MM.1S (cell line): ENCODE data around the gene EEPD1.

Experiments
- DNase-seq: peaks from one replicate; pipeline ENCODE4 v3.0.0-alpha.2; 2015
- H2AFZ ChIP-seq: fragments of 300-600 bp; sonication (generic); 2 replicates; pipeline ENCODE4 v1.6.0; 2016; ENCODE audit warnings: antibody characterized with exemption, low read length
- H3F3A ChIP-seq: fragments of 300-600 bp; sonication (generic); 2 replicates; pipeline ENCODE4 v1.6.1; 2016; ENCODE audit warnings: mild to moderate bottlenecking, antibody characterized with exemption, low read length, moderate library complexity, mixed read lengths; ENCODE audit not compliant: insufficient read depth
- H3K27ac ChIP-seq: fragments of 300-600 bp; sonication (generic); 2 replicates; pipeline ENCODE4 v1.5.1; 2016; ENCODE audit warnings: mild to moderate bottlenecking, low read length
- H3K27me3 ChIP-seq: fragments of 300-600 bp; sonication (generic); replicated peaks from 2 replicates; pipeline ENCODE4 v1.6.0; 2016; ENCODE audit warnings: low read length; ENCODE audit not compliant: insufficient read depth
- H3K36me3 ChIP-seq: fragments of 300-600 bp; sonication (generic); replicated peaks from 2 replicates; pipeline ENCODE4 v1.6.1; 2016; ENCODE audit warnings: mild to moderate bottlenecking, low read length, mixed read lengths; ENCODE audit not compliant: insufficient read depth
- H3K4me1 ChIP-seq: fragments of 300-600 bp; sonication (generic); 2 replicates; pipeline ENCODE4 v1.6.1; 2016; ENCODE audit warnings: low read length, mixed read lengths
- H3K4me2 ChIP-seq: fragments of 300-600 bp; sonication (generic); 2 replicates; pipeline ENCODE4 v1.6.0; 2016; ENCODE audit warnings: low read depth, low read length
- H3K4me3 ChIP-seq: fragments of 300-600 bp; sonication (generic); 2 replicates; pipeline ENCODE4 v1.5.1; 2016; ENCODE audit warnings: low read length, mixed read lengths
- H3K79me2 ChIP-seq: fragments of 300-600 bp; sonication (generic); 2 replicates; pipeline ENCODE4 v1.6.1; 2016; ENCODE audit warnings: mixed run types, low read length, mixed read lengths
- H3K9ac ChIP-seq: fragments of 300-600 bp; sonication (generic); 2 replicates; pipeline ENCODE4 v1.6.1; 2016; ENCODE audit warnings: low read length, mixed read lengths
- H3K9me2 ChIP-seq: fragments of 300-600 bp; sonication (generic); replicated peaks from 2 replicates; pipeline ENCODE4 v1.6.1; 2016; ENCODE audit warnings: mild to moderate bottlenecking, low read length, mixed read lengths; ENCODE audit not compliant: insufficient read depth
- H3K9me3 ChIP-seq: fragments of 300-600 bp; sonication (generic); replicated peaks from 2 replicates; pipeline ENCODE4 v1.6.1; 2016; ENCODE audit warnings: mild to moderate bottlenecking, low read length, mixed read lengths; ENCODE audit not compliant: insufficient read depth
- H4K20me1 ChIP-seq: fragments of 300-600 bp; sonication (generic); 2 replicates; pipeline ENCODE4 v1.6.1; 2016; ENCODE audit warnings: mild to moderate bottlenecking, low read length, moderate library complexity, mixed read lengths; ENCODE audit not compliant: insufficient read depth
- EZH2 ChIP-seq: fragments of 300-600 bp; sonication (generic); optimal IDR thresholded peaks from 2 replicates; pipeline ENCODE3; 2017; ENCODE audit warnings: low read depth, mild to moderate bottlenecking, antibody characterized with exemption, low read length, mixed read lengths
- EZH2phosphoT487 ChIP-seq: fragments of 300-600 bp; sonication (generic); IDR thresholded peaks from 2 replicates; pipeline ENCODE4 v1.6.1; 2018; ENCODE audit warnings: antibody characterized with exemption, low read length
- TF ChIP-seq, protein P1 (sequence below): fragments of 300-600 bp; sonication (generic); IDR thresholded peaks from 2 replicates; pipeline ENCODE4 v1.5.1; 2016; ENCODE audit warnings: antibody characterized with exemption, low read length, mixed read lengths

Gene EEPD1

DNA sequence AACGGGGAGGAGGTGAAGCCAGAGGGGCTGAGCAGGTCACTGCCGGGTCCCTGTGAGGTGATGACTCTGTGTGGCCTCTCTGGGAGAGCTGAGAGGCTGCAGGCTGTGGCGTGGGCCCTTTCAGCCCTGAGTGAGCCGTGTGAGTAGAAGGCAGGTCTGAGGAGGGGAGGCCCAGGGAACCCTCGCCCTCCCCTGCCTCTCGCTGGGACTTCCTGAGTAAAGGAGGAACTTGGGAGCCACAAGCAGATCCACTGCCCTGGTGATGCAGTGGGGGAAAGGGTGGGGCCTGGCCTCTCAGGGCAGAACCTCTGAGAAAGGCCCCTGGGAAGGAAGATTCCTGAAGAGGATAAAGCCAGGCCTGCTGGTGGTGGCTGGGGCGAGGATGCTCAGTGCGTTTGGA lies 22.8 kb downstream of the EEPD1 start:
- no peaks in the 10 kb centered on the region for H3F3A ChIP-seq
- H3K9me2 ChIP-seq = no peaks in the 10 kb centered on the region
- H3K4me2 ChIP-seq = no peak overlapping the region
- H3K9ac ChIP-seq = no peak overlapping the region
- no peak for DNase-seq
- H2AFZ ChIP-seq = no peak overlapping the region
- no peaks in the 10 kb centered on the region for H4K20me1 ChIP-seq
- no peak overlapping the region for H3K27ac ChIP-seq
- H3K4me3 ChIP-seq = no peak overlapping the region
- H3K79me2 ChIP-seq = no peaks in the 10 kb centered on the region
- TF ChIP-seq, protein P1, sequence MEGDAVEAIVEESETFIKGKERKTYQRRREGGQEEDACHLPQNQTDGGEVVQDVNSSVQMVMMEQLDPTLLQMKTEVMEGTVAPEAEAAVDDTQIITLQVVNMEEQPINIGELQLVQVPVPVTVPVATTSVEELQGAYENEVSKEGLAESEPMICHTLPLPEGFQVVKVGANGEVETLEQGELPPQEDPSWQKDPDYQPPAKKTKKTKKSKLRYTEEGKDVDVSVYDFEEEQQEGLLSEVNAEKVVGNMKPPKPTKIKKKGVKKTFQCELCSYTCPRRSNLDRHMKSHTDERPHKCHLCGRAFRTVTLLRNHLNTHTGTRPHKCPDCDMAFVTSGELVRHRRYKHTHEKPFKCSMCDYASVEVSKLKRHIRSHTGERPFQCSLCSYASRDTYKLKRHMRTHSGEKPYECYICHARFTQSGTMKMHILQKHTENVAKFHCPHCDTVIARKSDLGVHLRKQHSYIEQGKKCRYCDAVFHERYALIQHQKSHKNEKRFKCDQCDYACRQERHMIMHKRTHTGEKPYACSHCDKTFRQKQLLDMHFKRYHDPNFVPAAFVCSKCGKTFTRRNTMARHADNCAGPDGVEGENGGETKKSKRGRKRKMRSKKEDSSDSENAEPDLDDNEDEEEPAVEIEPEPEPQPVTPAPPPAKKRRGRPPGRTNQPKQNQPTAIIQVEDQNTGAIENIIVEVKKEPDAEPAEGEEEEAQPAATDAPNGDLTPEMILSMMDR = no peak
- TF ChIP-seq EZH2phosphoT487 = no peak
- no peak for TF ChIP-seq EZH2
- no peaks in the 10 kb centered on the region for H3K36me3 ChIP-seq
- no peaks in the 10 kb centered on the region for H3K4me1 ChIP-seq
- no peaks in the 10 kb centered on the region for H3K9me3 ChIP-seq
- H3K27me3 ChIP-seq = no peaks in the 10 kb centered on the region

DNA sequence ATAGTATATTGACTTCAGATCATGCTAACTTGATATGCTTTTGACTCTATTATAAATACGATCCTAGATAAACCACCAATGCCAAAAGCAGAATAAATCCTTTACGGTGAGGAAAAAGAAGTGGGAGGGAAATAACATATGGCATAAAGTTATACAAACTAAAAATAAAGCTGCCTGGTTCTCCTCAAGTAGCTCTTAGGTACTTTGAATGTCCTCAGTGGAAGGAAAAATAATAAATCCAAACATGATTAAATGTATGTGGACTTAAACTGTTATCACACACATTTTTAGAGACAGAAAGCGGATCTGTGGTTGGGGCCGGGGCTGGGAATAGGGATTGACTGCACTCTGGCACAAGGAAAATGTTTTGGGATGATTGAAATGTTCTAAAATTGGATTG lies 23.6 kb downstream of the EEPD1 start:
- Histone ChIP-seq H4K20me1 (no peaks in the 10 kb centered on the region), H3K4me3 (no peak overlapping the region), H3K4me2 (no peak overlapping the region), H3K9me2 (no peaks in the 10 kb centered on the region), H3K27me3 (no peaks in the 10 kb centered on the region), H3K4me1 (no peaks in the 10 kb centered on the region), H3K9ac (no peak overlapping the region), H3F3A (no peaks in the 10 kb centered on the region), H3K79me2 (no peaks in the 10 kb centered on the region), H3K27ac (no peak overlapping the region), H3K9me3 (no peaks in the 10 kb centered on the region), H2AFZ (no peak overlapping the region), H3K36me3 (no peaks in the 10 kb centered on the region)
- TF ChIP-seq, protein P1 = no peak
- TF ChIP-seq EZH2 = no peak
- no peak for TF ChIP-seq EZH2phosphoT487
- DNase-seq = no peak

DNA sequence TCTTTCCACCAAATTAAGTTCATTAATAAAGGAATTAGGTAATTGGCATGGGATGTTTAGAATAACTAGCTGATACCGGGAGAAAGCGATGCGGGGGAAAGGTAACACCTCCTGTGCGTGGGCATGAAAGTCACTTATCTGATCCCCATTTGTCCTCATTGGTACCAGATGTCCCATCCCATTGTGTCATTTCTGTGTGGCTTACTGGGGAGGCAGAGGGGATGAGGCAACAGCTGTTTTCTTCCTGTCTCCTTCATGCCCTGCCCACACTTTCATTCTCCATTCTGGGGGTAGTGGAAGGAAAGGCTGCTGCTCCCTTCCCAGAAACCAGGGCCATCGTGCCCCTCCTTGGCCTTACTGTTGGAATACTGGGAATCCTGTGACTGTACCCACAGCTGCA lies 27.1 kb downstream of the EEPD1 start:
- Histone ChIP-seq H3K27me3 (no peaks in the 10 kb centered on the region), H3K9me3 (no peaks in the 10 kb centered on the region), H3K4me1 (no peaks in the 10 kb centered on the region), H3K9ac (no peak overlapping the region), H3K36me3 (no peaks in the 10 kb centered on the region), H3K27ac (no peak overlapping the region), H3K4me2 (no peak overlapping the region), H3K79me2 (no peaks in the 10 kb centered on the region), H4K20me1 (no peaks in the 10 kb centered on the region), H3F3A (no peaks in the 10 kb centered on the region), H2AFZ (no peak overlapping the region), H3K4me3 (no peak overlapping the region), H3K9me2 (no peaks in the 10 kb centered on the region)
- no peak for TF ChIP-seq EZH2
- TF ChIP-seq, protein P1 = no peak
- TF ChIP-seq EZH2phosphoT487 = no peak
- DNase-seq = no peak
